Right lung (tissue), 10 donors: Measurements from ENCODE around the gene OR2T4. TPM values are rescaled to one million over a fixed set of nuclear protein-coding genes. Genes with fewer than 3 reads are reported as not detected.
A peak's percentile ranks its signal among the peaks of the same experiment; 100 is the strongest.

ENCODE experiments used
- DNase-seq, 2 donors: peaks; one replicate each; pipeline ENCODE4 v3.0.0-alpha.2; 2013
- long read RNA-seq, 8 donors: transcript quantifications; one replicate each; lab custom pipeline, GENCODE V29; 2026
- polyA plus RNA-seq, 5 donors: library from polyadenylated mRNA; unstranded; fragments of 120-200 nt; gene quantifications; one replicate each; pipeline versions ENCODE4 v1.2.1 to v1.2.3, GENCODE V29; 2013; ENCODE audit warnings: inconsistent platforms in 1 of 5, low replicate concordance in 1 of 5; ENCODE audit not compliant: insufficient read length in 5 of 5, insufficient read depth in 1 of 5

The OR2T4 gene
- not detected for polyA plus RNA-seq
- long read RNA-seq, donor 1: 0 reads
- long read RNA-seq, donor 2: 0 reads
- long read RNA-seq, donor 3: 0 reads
- long read RNA-seq, donor 4: 0 reads
- long read RNA-seq, donor 5: 0 reads
- long read RNA-seq, donor 6: 0 reads
- long read RNA-seq, donor 7: 0 reads
- long read RNA-seq, donor 8: 0 reads

GRCh38 chr1:248361121-248361715, at the start of gene OR2T4:
TSS of gene OR2T4 (plus strand) at chr1:248361665. CDS start at chr1:248361665, 0 bp downstream.
- no peak for DNase-seq

- DNase-seq: no peak
Measured at GRCh38 chr1:248316796-248317195, 44.7 kb upstream of the OR2T4 start.

- no peak for DNase-seq
Measured at GRCh38 chr1:248324468-248324867, 37.0 kb upstream of the OR2T4 start, which contains the start of gene OR2M7. TSS of gene OR2M7 (minus strand) at chr1:248324568. CDS start at chr1:248324568, 0 bp downstream.

- no peak for DNase-seq
Measured at GRCh38 chr1:248343451-248343850, 18.0 kb upstream of the OR2T4 start.

- DNase-seq: no peak
Measured at GRCh38 chr1:248348475-248348874, 13.0 kb upstream of the OR2T4 start, which contains the start of gene OR14C36. TSS of gene OR14C36 (plus strand) at chr1:248348775. CDS start at chr1:248348775, 0 bp downstream.

GRCh38 chr1:248359415-248359814, 2.0 kb upstream of the OR2T4 start:
- DNase-seq: no peak

GRCh38 chr1:248366609-248367008, 5.1 kb downstream of the OR2T4 start:
- DNase-seq: no peak

- no peak for DNase-seq
Measured at GRCh38 chr1:248372394-248372793, 10.9 kb downstream of the OR2T4 start.

- no peak for DNase-seq
Measured at GRCh38 chr1:248373761-248374160, 12.3 kb downstream of the OR2T4 start.

GRCh38 chr1:248375446-248375845, 14.0 kb downstream of the OR2T4 start, which contains the start of gene OR2T6:
TSS of gene OR2T6 (plus strand) at chr1:248375746. CDS start at chr1:248387609, 11,863 bp downstream.
- no peak for DNase-seq

GRCh38 chr1:248376916-248377315, 15.5 kb downstream of the OR2T4 start:
- no peak for DNase-seq

- no peak for DNase-seq
Measured at GRCh38 chr1:248380854-248381253, 19.4 kb downstream of the OR2T4 start.

GRCh38 chr1:248388426-248388825, 27.0 kb downstream of the OR2T4 start:
- DNase-seq: no peak

- no peak for DNase-seq
Measured at GRCh38 chr1:248393050-248393449, 31.6 kb downstream of the OR2T4 start.

- DNase-seq: no peak
Measured at GRCh38 chr1:248402748-248403147, 41.3 kb downstream of the OR2T4 start, which contains the start of gene OR2T1. TSS of gene OR2T1 (plus strand) at chr1:248403048. CDS start at chr1:248406148, 3,100 bp downstream.

- DNase-seq: peak; percentile 1 to 5
Measured at GRCh38 chr1:248404024-248404423, 42.6 kb downstream of the OR2T4 start.

- DNase-seq: no peak
Measured at GRCh38 chr1:248406721-248407692, 45.5 kb downstream of the OR2T4 start.

Other genes with a start within 250 kb of the OR2T4 start
- gene OR2M5, start 216.5 kb upstream of the OR2T4 start, polyA plus RNA-seq: not detected
- not detected for gene OR2M2, start 186.8 kb upstream of the OR2T4 start, polyA plus RNA-seq
- gene OR2M3, start 164.4 kb upstream of the OR2T4 start, polyA plus RNA-seq: under 1 TPM; 0.01 to 0.04 (median 0.03) TPM
- under 1 TPM in 4 of 5 donors, not detected in 1; 0.01 to 0.08 (median 0.05) TPM for gene OR2M4, start 130.2 kb upstream of the OR2T4 start, polyA plus RNA-seq
- gene OR2T33, start 83.7 kb upstream of the OR2T4 start, polyA plus RNA-seq: not detected
- gene OR2T12, start 58.2 kb upstream of the OR2T4 start, polyA plus RNA-seq: under 1 TPM in 3 of 5 donors, not detected in 2; 0.03 to 0.04 (median 0.03) TPM
- not detected for gene OR2M7, start 37.1 kb upstream of the OR2T4 start, polyA plus RNA-seq
- not detected for gene OR14C36, start 12.9 kb upstream of the OR2T4 start, polyA plus RNA-seq
- gene OR2T6, start 14.1 kb downstream of the OR2T4 start, polyA plus RNA-seq: not detected
- not detected for gene OR2T1, start 41.4 kb downstream of the OR2T4 start, polyA plus RNA-seq
- gene OR2T2, start 84.0 kb downstream of the OR2T4 start, polyA plus RNA-seq: not detected
- gene OR2T3, start 111.7 kb downstream of the OR2T4 start, polyA plus RNA-seq: not detected
- not detected for gene OR2T5, start 126.9 kb downstream of the OR2T4 start, polyA plus RNA-seq
- gene OR2G6, start 146.4 kb downstream of the OR2T4 start, polyA plus RNA-seq: under 1 TPM in 4 of 5 donors, not detected in 1; 0.03 to 0.08 (median 0.04) TPM
- gene OR2T29, start 201.1 kb downstream of the OR2T4 start, polyA plus RNA-seq: not detected
- not detected for gene OR2T34, start 213.1 kb downstream of the OR2T4 start, polyA plus RNA-seq
- gene OR2T10, start 236.0 kb downstream of the OR2T4 start, polyA plus RNA-seq: not detected